HUDEP-2 (cell line): ENCODE results near the gene PIEZO2.
A peak's percentile ranks its signal among the peaks of the same experiment; 100 is the strongest.

Experiments used
- DNase-seq, 76 experiments: peaks; one replicate each; lab custom pipeline; 2025; ENCODE audit not compliant: unreplicated experiment in 76 of 76; lab: John Stamatoyannopoulos, UW

The PIEZO2 gene

GRCh38 chr18:10997885-10998284 is 151.5 kb downstream of the PIEZO2 start:
- no peak for DNase-seq

GRCh38 chr18:10995550-10995949 is 153.8 kb downstream of the PIEZO2 start:
- peak in 1 of 76 experiments; percentile 7 for DNase-seq

- no peak for DNase-seq
These were observed 159.9 kb downstream of the PIEZO2 start for GRCh38 chr18:10989486-10989885.

- DNase-seq: no peak
These were observed 163.7 kb downstream of the PIEZO2 start for GRCh38 chr18:10985689-10986088.

- DNase-seq: no peak
These were observed 170.0 kb downstream of the PIEZO2 start for GRCh38 chr18:10979411-10979810.

GRCh38 chr18:10977042-10977441 is 172.3 kb downstream of the PIEZO2 start:
- no peak for DNase-seq

GRCh38 chr18:10973567-10974203 is 175.7 kb downstream of the PIEZO2 start:
- DNase-seq: peak in 46 of 76 experiments; percentile 0 to 71 (median 22)

- DNase-seq: peak in 3 of 76 experiments; percentile 2 to 12 (median 6)
These were observed 177.7 kb downstream of the PIEZO2 start for GRCh38 chr18:10971717-10972116.

- no peak for DNase-seq
These were observed 184.2 kb downstream of the PIEZO2 start for GRCh38 chr18:10965119-10965518.

GRCh38 chr18:10953672-10954071 is 195.7 kb downstream of the PIEZO2 start:
- DNase-seq: no peak

GRCh38 chr18:10951631-10952544 is 197.5 kb downstream of the PIEZO2 start:
- no peak for DNase-seq

GRCh38 chr18:10950876-10951630 is 198.3 kb downstream of the PIEZO2 start:
- no peak for DNase-seq

- no peak for DNase-seq
These were observed 199.1 kb downstream of the PIEZO2 start for GRCh38 chr18:10950080-10950875.

- DNase-seq: peak in 1 of 76 experiments; percentile 6
These were observed 199.7 kb downstream of the PIEZO2 start for GRCh38 chr18:10949655-10950054.

GRCh38 chr18:10948421-10948820 is 200.9 kb downstream of the PIEZO2 start:
- DNase-seq: no peak

GRCh38 chr18:10946058-10946457 is 203.3 kb downstream of the PIEZO2 start:
- DNase-seq: no peak

- no peak for DNase-seq
These were observed 206.4 kb downstream of the PIEZO2 start for GRCh38 chr18:10942998-10943397.

GRCh38 chr18:10939822-10940221 is 209.5 kb downstream of the PIEZO2 start:
- no peak for DNase-seq

GRCh38 chr18:10937743-10938640 is 211.4 kb downstream of the PIEZO2 start:
- no peak for DNase-seq
